HepG2 (cell line): Measurements from ENCODE around the gene PHKG2. TPM values are rescaled to one million over a fixed set of nuclear protein-coding genes. Genes with fewer than 3 reads are reported as not detected.

Source experiments
- ATAD3A ChIP-seq: sonication (generic); formaldehyde crosslinking; IDR thresholded peaks from 2 replicates; pipeline ENCODE4 v1.4.0; 2020; ENCODE audit warnings: missing genetic modification reagents
- ATF7-NPFF ChIP-seq: sonication (generic); formaldehyde crosslinking; IDR thresholded peaks from 2 replicates; pipeline ENCODE4 v1.8.1; 2023; ENCODE audit warnings: mild to moderate bottlenecking, low read depth, missing genetic modification reagents, moderate library complexity
- CCAR2 ChIP-seq: fragments of 200-400 bp; formaldehyde crosslinking; optimal IDR thresholded peaks from 2 replicates; pipeline ENCODE3; 2018; ENCODE audit warnings: low read depth, mild to moderate bottlenecking, low read length, moderate library complexity
- DNMT3B ChIP-seq: conservative IDR thresholded peaks from 2 replicates; pipeline ENCODE4 v1.6.1; 2016; ENCODE audit warnings: missing biosample characterization, control low read depth
- E2F2 ChIP-seq: sonication (generic); formaldehyde crosslinking; IDR thresholded peaks from 2 replicates; pipeline ENCODE4 v1.4.0; 2020; ENCODE audit warnings: missing genetic modification reagents, borderline replicate concordance
- EZH2 ChIP-seq: conservative IDR thresholded peaks from 2 replicates; pipeline ENCODE4 v1.6.1; 2012; ENCODE audit warnings: mild to moderate bottlenecking, low read depth, low read length, moderate library complexity
- FOXK2 ChIP-seq: fragments of 450-650 bp; IDR thresholded peaks from 2 replicates; pipeline ENCODE4 v1.6.1; 2016
- GTF3A ChIP-seq: sonication (generic); formaldehyde crosslinking; conservative IDR thresholded peaks from 2 replicates; pipeline ENCODE4 v1.4.0; 2020; ENCODE audit warnings: mild to moderate bottlenecking, missing genetic modification reagents
- HMG20A ChIP-seq: IDR thresholded peaks from 2 replicates; pipeline ENCODE4 v1.6.1; 2016; ENCODE audit warnings: borderline replicate concordance
- IKZF1 ChIP-seq: fragments of 450-650 bp; IDR thresholded peaks from 2 replicates; pipeline ENCODE4 v1.7.1; 2016
- JDP2 ChIP-seq: sonication (generic); formaldehyde crosslinking; IDR thresholded peaks from 2 replicates; pipeline ENCODE4 v1.8.1; 2022; ENCODE audit warnings: missing genetic modification reagents, borderline replicate concordance
- KMT2B ChIP-seq: IDR thresholded peaks from 2 replicates; pipeline ENCODE4 v1.6.1; 2016; ENCODE audit warnings: missing genetic modification reagents, missing compliant biosample characterization
- NR2F2 ChIP-seq: IDR thresholded peaks from 2 replicates; pipeline ENCODE4 v1.6.1; 2012; ENCODE audit warnings: low read depth, inconsistent platforms, borderline replicate concordance
- NRL ChIP-seq: sonication (generic); formaldehyde crosslinking; IDR thresholded peaks from 2 replicates; pipeline ENCODE4 v1.5.0; 2020; ENCODE audit warnings: missing genetic modification reagents, mild to moderate bottlenecking, moderate library complexity, borderline replicate concordance
- RBM39 ChIP-seq: fragments of 200-400 bp; formaldehyde crosslinking; IDR thresholded peaks from one replicate; pipeline ENCODE4 v1.6.1; 2018; ENCODE audit warnings: antibody characterized with exemption, mild to moderate bottlenecking, low read depth, low read length; ENCODE audit not compliant: poor library complexity, severe bottlenecking
- RORA ChIP-seq: sonication (generic); formaldehyde crosslinking; IDR thresholded peaks from 2 replicates; pipeline ENCODE4 v1.5.0; 2020; ENCODE audit warnings: mild to moderate bottlenecking, missing genetic modification reagents, moderate library complexity
- SPEN ChIP-seq: sonication (generic); formaldehyde crosslinking; IDR thresholded peaks from 2 replicates; pipeline ENCODE4 v1.5.1; 2020; ENCODE audit warnings: low read depth, mild to moderate bottlenecking, missing genetic modification reagents
- SYNCRIP ChIP-seq: fragments of 200-400 bp; formaldehyde crosslinking; IDR thresholded peaks from 2 replicates; pipeline ENCODE4 v1.6.1; 2018; ENCODE audit warnings: mild to moderate bottlenecking, low read depth, low read length; ENCODE audit not compliant: insufficient read depth
- ZBTB25 ChIP-seq: IDR thresholded peaks from 2 replicates; pipeline ENCODE4 v1.6.1; 2018; ENCODE audit warnings: missing genetic modification reagents
- ZFY ChIP-seq: sonication (generic); formaldehyde crosslinking; IDR thresholded peaks from 2 replicates; pipeline ENCODE4 v1.4.0; 2020; ENCODE audit warnings: missing genetic modification reagents
- ZNF468 ChIP-seq: sonication (generic); formaldehyde crosslinking; IDR thresholded peaks from 2 replicates; pipeline ENCODE4 v1.8.0; 2022; ENCODE audit warnings: mild to moderate bottlenecking, moderate library complexity, missing genetic modification reagents
- ZNF550 ChIP-seq: sonication (generic); formaldehyde crosslinking; IDR thresholded peaks from 2 replicates; pipeline ENCODE4 v1.4.0; 2020; ENCODE audit warnings: mild to moderate bottlenecking, missing genetic modification reagents, borderline replicate concordance
- ZNF577 ChIP-seq: sonication (generic); formaldehyde crosslinking; IDR thresholded peaks from 2 replicates; pipeline ENCODE4 v1.4.0; 2020; ENCODE audit warnings: mild to moderate bottlenecking, low read depth, missing genetic modification reagents, borderline replicate concordance
- ZNF598 ChIP-seq: sonication (generic); formaldehyde crosslinking; IDR thresholded peaks from 2 replicates; pipeline ENCODE4 v1.5.1; 2020; ENCODE audit warnings: mild to moderate bottlenecking, missing genetic modification reagents, borderline replicate concordance
- ZNF691 ChIP-seq: sonication (generic); formaldehyde crosslinking; IDR thresholded peaks from 2 replicates; pipeline ENCODE4 v1.4.0; 2020; ENCODE audit warnings: missing genetic modification reagents, low read depth, mild to moderate bottlenecking, borderline replicate concordance
- ZNF7 ChIP-seq: IDR thresholded peaks from 2 replicates; pipeline ENCODE4 v1.6.1; 2016; ENCODE audit warnings: missing biosample characterization, missing genetic modification reagents
- ZNF746 ChIP-seq: sonication (generic); formaldehyde crosslinking; IDR thresholded peaks from 2 replicates; pipeline ENCODE4 v1.8.0; 2022; ENCODE audit warnings: mild to moderate bottlenecking, missing genetic modification reagents
- polyA plus RNA-seq, 8 experiments: library from polyadenylated mRNA; depleted of rRNA in 3 of 8; stranded (reverse) in 7 of 8; unstranded in 1 of 8; fragments of >200 nt; fragmentation: Illumina TruSeq in 4 of 8; extraction: Trizol in 4 of 8; gene quantifications; 2 replicates each; pipeline versions ENCODE4 v1.2.1 to v1.2.3, GENCODE V29; 2011 to 2016; ENCODE audit warnings: low read depth in 4 of 8, missing spikeins in 1 of 8, mixed read lengths in 1 of 8; ENCODE audit not compliant: insufficient read depth in 1 of 8
- total RNA-seq, 5 experiments: library from RNA; depleted of rRNA; stranded (reverse); fragments of >200 nt; fragmentation: Illumina TruSeq; extraction: Trizol; gene quantifications; 2 replicates each; pipeline ENCODE4 v1.2.3, GENCODE V29; 2016; ENCODE audit warnings: low read depth in 1 of 5
- TF ChIP-seq, protein P1 (sequence below): sonication (generic); formaldehyde crosslinking; IDR thresholded peaks from 2 replicates; pipeline ENCODE4 v1.5.1; 2020; ENCODE audit warnings: missing genetic modification reagents, mild to moderate bottlenecking, borderline replicate concordance

Gene PHKG2
- total and polyA plus RNA-seq, 2 of the 13 experiments (the other 11 are each of a cell fraction or from before 2014, with no cell fraction given), result 37.4 to 42.1 TPM

- no peak; the same call in 1 of the 2 replicates for TF ChIP-seq E2F2 (CRISPR knock-in tag)
- TF ChIP-seq ZNF746, result peak; percentile 22; the same call in 1 of the 2 replicates
- peak; percentile 86 for TF ChIP-seq SPEN
- peak; percentile 79; the same call in 1 of the 2 replicates for TF ChIP-seq ZNF598 (CRISPR knock-in tag)
- no peak; the same call in 1 of the 2 replicates for TF ChIP-seq DNMT3B (CRISPR knock-in tag)
- TF ChIP-seq, protein P1, sequence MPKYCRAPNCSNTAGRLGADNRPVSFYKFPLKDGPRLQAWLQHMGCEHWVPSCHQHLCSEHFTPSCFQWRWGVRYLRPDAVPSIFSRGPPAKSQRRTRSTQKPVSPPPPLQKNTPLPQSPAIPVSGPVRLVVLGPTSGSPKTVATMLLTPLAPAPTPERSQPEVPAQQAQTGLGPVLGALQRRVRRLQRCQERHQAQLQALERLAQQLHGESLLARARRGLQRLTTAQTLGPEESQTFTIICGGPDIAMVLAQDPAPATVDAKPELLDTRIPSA (CRISPR knock-in tag), result no peak
- no peak for TF ChIP-seq SYNCRIP
- TF ChIP-seq NRL (CRISPR knock-in tag), result peak; percentile 95
- TF ChIP-seq ZNF468 (CRISPR knock-in tag), result no peak
- TF ChIP-seq IKZF1, result no peak
- no peak for TF ChIP-seq CCAR2
- no peak for TF ChIP-seq ZNF577 (CRISPR knock-in tag)
- no peak for TF ChIP-seq GTF3A (CRISPR knock-in tag)
- TF ChIP-seq ZBTB25 (CRISPR knock-in tag), result 0 out of 2 replicates have a peak, but pooled peaks have one; percentile 47
- TF ChIP-seq RORA (CRISPR knock-in tag), result no peak
- no peak for TF ChIP-seq HMG20A (CRISPR knock-in tag)
- TF ChIP-seq ATF7-NPFF (CRISPR knock-in tag), result peak; percentile 92
- TF ChIP-seq ZFY (CRISPR knock-in tag), result peak; percentile 75
- no peak for TF ChIP-seq ATAD3A (CRISPR knock-in tag)
- TF ChIP-seq EZH2, result no peak
- TF ChIP-seq ZNF7 (CRISPR knock-in tag), result no peak
- no peak for TF ChIP-seq JDP2
- no peak for TF ChIP-seq ZNF550
- TF ChIP-seq KMT2B (CRISPR knock-in tag), result peak; percentile 76; the same call in 1 of the 2 replicates
- TF ChIP-seq NR2F2, result peak; percentile 14; the same call in 1 of the 2 replicates
- TF ChIP-seq ZNF691 (CRISPR knock-in tag), result no peak
- peak; percentile 76 for TF ChIP-seq RBM39
- peak; percentile 41; the same call in 1 of the 2 replicates for TF ChIP-seq FOXK2
Observed at GRCh38 chr16:30747799-30748633, at the start of gene PHKG2 (continued).
